Neural progenitor cell (in vitro differentiated cells): ENCODE data around the gene NHLRC1.

Experiments
- CTCF ChIP-seq: fragments of 200-600 bp; sonication (generic); IDR thresholded peaks from 2 replicates; pipeline ENCODE4 v1.5.1; 2017; ENCODE audit warnings: antibody characterized with exemption, mild to moderate bottlenecking
- EZH2 ChIP-seq: fragments of 200-600 bp; sonication (generic); IDR thresholded peaks from 2 replicates; pipeline ENCODE4 v1.6.1; 2017; ENCODE audit warnings: antibody characterized with exemption, mild to moderate bottlenecking, moderate library complexity
- EZH2phosphoT487 ChIP-seq: fragments of 200-600 bp; sonication (generic); IDR thresholded peaks from 2 replicates; pipeline ENCODE4 v1.6.1; 2017; ENCODE audit warnings: antibody characterized with exemption

GRCh38 chr6:18100296-18100695, 22.2 kb downstream of the NHLRC1 start:
- TF ChIP-seq CTCF (no peak), EZH2phosphoT487 (no peak), EZH2 (no peak)
